ENCODE measurements around the gene STAT5B. TPM values are rescaled to one million over a fixed set of nuclear protein-coding genes. Genes with fewer than 3 reads are reported as not detected.

The STAT5B gene
- total RNA-seq, 1 donor from 2014 or later: 82.6 TPM

DNA sequence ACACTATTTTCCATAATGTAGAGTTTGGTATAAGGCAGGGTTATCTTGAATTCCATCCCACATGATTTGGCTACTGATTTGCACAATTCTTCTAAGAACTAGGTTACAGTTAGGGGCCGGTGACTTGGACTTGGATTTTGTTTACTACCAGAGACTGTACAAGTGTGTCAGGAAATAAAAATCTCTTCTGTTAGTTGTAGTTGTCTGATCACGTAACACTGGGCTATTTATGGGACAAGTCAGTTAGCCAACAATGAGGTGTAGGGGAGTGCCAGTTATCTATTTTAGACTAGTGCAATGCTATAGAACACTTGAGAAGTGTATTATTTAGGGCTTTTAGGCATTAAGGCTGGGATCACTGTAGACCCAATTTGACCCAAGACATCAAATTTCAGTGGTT is 42.2 kb downstream of the STAT5B start:
- ATAC-seq (ENCODE audit: low read depth): no peak
- intact Hi-C loops (cut with micrococcal nuclease): no loop called here
- H3K4me1 Mint-ChIP-seq: peaks cover 2% of the 10 kb centered on the region
- CTCF ChIA-PET: no interaction called here
- TF ChIP-seq, protein P1, sequence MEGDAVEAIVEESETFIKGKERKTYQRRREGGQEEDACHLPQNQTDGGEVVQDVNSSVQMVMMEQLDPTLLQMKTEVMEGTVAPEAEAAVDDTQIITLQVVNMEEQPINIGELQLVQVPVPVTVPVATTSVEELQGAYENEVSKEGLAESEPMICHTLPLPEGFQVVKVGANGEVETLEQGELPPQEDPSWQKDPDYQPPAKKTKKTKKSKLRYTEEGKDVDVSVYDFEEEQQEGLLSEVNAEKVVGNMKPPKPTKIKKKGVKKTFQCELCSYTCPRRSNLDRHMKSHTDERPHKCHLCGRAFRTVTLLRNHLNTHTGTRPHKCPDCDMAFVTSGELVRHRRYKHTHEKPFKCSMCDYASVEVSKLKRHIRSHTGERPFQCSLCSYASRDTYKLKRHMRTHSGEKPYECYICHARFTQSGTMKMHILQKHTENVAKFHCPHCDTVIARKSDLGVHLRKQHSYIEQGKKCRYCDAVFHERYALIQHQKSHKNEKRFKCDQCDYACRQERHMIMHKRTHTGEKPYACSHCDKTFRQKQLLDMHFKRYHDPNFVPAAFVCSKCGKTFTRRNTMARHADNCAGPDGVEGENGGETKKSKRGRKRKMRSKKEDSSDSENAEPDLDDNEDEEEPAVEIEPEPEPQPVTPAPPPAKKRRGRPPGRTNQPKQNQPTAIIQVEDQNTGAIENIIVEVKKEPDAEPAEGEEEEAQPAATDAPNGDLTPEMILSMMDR (IDR thresholded peaks at IDR 0.05): no peak
- no peaks in the 10 kb centered on the region for H3K9me3 Mint-ChIP-seq
- no peaks in the 10 kb centered on the region for H3K27me3 Mint-ChIP-seq
- POLR2A ChIA-PET: interaction anchor here (0.7 kb wide), 1 partner anchor 50 kb away, joined by 4 read pairs; no protein-coding TSS in a partner anchor
- no peak overlapping the region for H3K27ac Mint-ChIP-seq
- no peak for DNase-seq
- H3K36me3 Mint-ChIP-seq (ENCODE audit: low read depth): peaks cover 12% of the 10 kb centered on the region
- H3K4me3 Mint-ChIP-seq: no peak overlapping the region

DNA sequence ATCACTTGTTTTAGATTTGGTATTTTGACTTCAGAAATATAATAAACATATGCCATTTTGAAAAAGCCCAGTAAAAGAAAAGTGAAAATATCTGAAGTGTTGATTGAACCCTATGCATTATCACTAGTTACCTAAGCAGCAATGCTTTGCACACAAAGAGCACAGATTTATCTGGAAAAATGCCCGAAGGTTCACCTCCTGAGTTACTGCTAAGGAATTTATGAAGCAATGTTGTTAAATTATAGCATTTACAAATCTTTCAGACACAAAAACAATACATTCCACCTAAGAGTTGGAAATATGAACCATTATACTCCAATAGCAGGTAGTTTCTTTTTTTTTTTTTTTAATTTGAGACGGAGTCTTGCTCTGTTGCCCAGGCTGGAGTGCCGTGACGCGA is 43.0 kb downstream of the STAT5B start:
- CTCF ChIA-PET: interaction anchor here (1.6 kb wide), 1 partner anchor 11 kb away, joined by 5 read pairs; no protein-coding TSS in a partner anchor
- intact Hi-C loops (cut with micrococcal nuclease): no loop called here
- H3K27me3 Mint-ChIP-seq: no peaks in the 10 kb centered on the region
- H3K9me3 Mint-ChIP-seq: no peaks in the 10 kb centered on the region
- DNase-seq (no peak), ATAC-seq (ENCODE audit: low read depth) (no peak)
- POLR2A ChIA-PET: interaction anchor here (0.7 to 1.0 kb wide), 2 partner anchors 13 to 50 kb away, joined by 3 to 4 read pairs; no protein-coding TSS in a partner anchor
- no peak overlapping the region for H3K27ac Mint-ChIP-seq
- H3K4me3 Mint-ChIP-seq: no peak overlapping the region
- TF ChIP-seq, protein P1 (IDR thresholded peaks at IDR 0.05): no peak
- H3K4me1 Mint-ChIP-seq: peaks cover 2% of the 10 kb centered on the region
- H3K36me3 Mint-ChIP-seq (ENCODE audit: low read depth): peaks cover 16% of the 10 kb centered on the region

DNA sequence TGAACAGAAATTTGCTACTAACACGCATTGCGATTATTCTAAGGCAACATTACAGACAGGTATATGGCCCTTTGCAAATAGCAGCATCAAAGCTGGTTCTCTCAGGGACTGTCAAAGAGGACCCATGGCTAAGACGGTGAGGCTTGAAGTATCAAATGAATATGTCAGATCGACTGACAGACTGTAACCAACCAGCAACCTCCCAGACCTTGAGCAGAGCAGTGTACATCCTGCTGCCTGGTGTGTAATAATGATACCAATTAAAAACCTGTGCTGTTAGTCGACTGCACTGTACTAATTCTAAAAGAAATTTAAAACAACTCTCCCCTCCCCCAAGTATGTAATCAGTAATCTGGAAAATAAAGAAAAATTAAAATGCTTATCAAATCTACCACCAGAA is 46.0 kb downstream of the STAT5B start:
- ChIA-PET CTCF (no interaction called here), POLR2A (interaction anchor here (0.7 kb wide), 1 partner anchor 98 kb away, joined by 3 read pairs; no protein-coding TSS in a partner anchor)
- Mint-ChIP-seq H3K9me3 (no peaks in the 10 kb centered on the region), H3K27me3 (no peaks in the 10 kb centered on the region), H3K36me3 (ENCODE audit: low read depth) (peaks cover 33% of the 10 kb centered on the region), H3K4me1 (peaks cover 2% of the 10 kb centered on the region), H3K27ac (no peak overlapping the region), H3K4me3 (no peak overlapping the region)
- ATAC-seq (ENCODE audit: low read depth) (no peak), DNase-seq (no peak)
- TF ChIP-seq, protein P1 (IDR thresholded peaks at IDR 0.05): no peak
- intact Hi-C loops (cut with micrococcal nuclease): no loop called here

DNA sequence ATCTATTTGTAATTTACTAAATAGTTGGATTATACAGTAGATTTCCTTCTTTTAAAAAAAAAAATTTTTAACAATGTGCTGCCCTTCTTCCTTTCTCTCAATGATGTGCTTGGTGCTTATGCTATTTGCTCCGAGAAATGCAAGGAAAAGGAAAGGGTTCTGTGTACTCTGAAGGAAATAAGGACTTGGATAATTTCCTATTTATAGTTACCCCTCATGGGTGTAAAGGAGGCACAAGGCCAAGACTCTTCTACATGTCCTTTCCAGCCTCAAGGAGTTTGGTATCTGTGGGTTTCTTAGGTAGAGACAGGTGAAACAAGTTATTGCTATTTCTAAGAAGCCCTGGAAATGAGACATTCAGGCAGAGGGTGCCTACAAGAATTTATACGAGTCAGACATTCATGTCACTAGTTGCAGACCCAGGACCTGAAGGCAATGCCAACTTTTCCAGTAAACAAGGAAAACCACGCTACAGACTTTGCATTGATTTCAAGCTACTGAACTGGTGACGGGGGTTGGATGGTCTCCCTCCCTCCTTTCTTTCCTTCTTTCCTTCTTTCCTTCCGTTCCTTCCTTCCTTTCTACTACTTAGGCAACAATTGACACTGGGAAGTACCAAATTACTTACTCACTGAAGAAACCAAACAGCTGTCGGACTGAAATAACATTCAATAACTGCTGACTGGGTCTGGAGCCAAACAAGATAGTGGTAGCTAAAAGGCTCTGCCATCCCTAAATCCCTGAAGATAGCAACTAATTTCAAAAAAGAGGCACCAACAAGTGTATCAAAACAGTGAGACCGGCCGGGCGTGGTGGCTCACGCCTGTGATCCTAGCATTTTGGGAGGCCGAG is 48.1 kb downstream of the STAT5B start:
- Mint-ChIP-seq H3K27me3 (no peaks in the 10 kb centered on the region), H3K4me3 (no peak overlapping the region), H3K27ac (no peak overlapping the region), H3K4me1 (no peaks in the 10 kb centered on the region), H3K9me3 (no peaks in the 10 kb centered on the region), H3K36me3 (ENCODE audit: low read depth) (peaks cover 53% of the 10 kb centered on the region)
- intact Hi-C loops (cut with micrococcal nuclease): no loop called here
- ATAC-seq (ENCODE audit: low read depth) (no peak), DNase-seq (no peak)
- TF ChIP-seq, protein P1 (IDR thresholded peaks at IDR 0.05): no peak
- POLR2A ChIA-PET: no interaction called here
- CTCF ChIA-PET: no interaction called here

DNA sequence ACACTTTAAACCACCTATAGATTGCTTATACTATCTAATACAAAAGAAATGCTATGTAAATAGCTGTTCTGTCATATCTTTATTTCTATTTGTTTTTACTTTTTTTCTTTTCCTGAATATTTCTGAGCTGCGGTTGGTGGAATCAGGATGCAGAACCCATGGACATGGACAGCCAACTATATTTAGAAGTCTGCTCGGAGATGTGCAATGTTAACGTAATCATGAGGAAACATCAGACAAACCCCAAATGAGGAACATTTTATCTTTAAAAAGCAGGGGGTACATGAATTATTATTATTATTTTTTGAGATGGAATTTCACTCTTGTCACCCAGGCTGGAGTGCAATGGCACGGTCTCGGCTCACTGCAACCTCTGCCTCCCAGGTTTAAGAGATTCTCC is 50.5 kb downstream of the STAT5B start:
- DNase-seq (no peak), ATAC-seq (ENCODE audit: low read depth) (no peak)
- Mint-ChIP-seq H3K36me3 (ENCODE audit: low read depth) (peaks cover 62% of the 10 kb centered on the region), H3K4me1 (no peaks in the 10 kb centered on the region), H3K9me3 (no peaks in the 10 kb centered on the region), H3K27me3 (no peaks in the 10 kb centered on the region), H3K27ac (no peak overlapping the region), H3K4me3 (no peak overlapping the region)
- TF ChIP-seq, protein P1 (IDR thresholded peaks at IDR 0.05): no peak
- ChIA-PET POLR2A (no interaction called here), CTCF (interaction anchor here (1.5 kb wide), 1 partner anchor 12 kb away, joined by 3 read pairs; no protein-coding TSS in a partner anchor)
- intact Hi-C loops (cut with micrococcal nuclease): no loop called here

Measured in activated B cell treated with CpG ODN at 0.5 μM for 24 hours (primary cell).